Epithelial cell of proximal tubule (primary cell): ENCODE measurements around the gene CCDC32. TPM values are rescaled to one million over a fixed set of nuclear protein-coding genes. Genes with fewer than 3 reads are reported as not detected.

ENCODE experiments used
- DNase-seq: peaks from one replicate; pipeline ENCODE4 v3.0.0-alpha.2; 2011; ENCODE audit warnings: low read depth
- H3K4me3 ChIP-seq: 2 replicates; pipeline ENCODE4 v1.5.1; 2011; ENCODE audit warnings: low read depth, mild to moderate bottlenecking, low read length
- total RNA-seq: library from RNA; depleted of rRNA; stranded (reverse); fragments of >200 nt; gene quantifications from 2 replicates; pipeline ENCODE4 v1.2.3, GENCODE V29; 2015
- TF ChIP-seq, protein P1 (sequence below): conservative IDR thresholded peaks from 2 replicates; pipeline ENCODE4 v1.5.1; 2012; ENCODE audit warnings: low read depth, mild to moderate bottlenecking, low read length

CCDC32 gene
- total RNA-seq, 1 donor from 2014 or later = 19.7 TPM

DNA sequence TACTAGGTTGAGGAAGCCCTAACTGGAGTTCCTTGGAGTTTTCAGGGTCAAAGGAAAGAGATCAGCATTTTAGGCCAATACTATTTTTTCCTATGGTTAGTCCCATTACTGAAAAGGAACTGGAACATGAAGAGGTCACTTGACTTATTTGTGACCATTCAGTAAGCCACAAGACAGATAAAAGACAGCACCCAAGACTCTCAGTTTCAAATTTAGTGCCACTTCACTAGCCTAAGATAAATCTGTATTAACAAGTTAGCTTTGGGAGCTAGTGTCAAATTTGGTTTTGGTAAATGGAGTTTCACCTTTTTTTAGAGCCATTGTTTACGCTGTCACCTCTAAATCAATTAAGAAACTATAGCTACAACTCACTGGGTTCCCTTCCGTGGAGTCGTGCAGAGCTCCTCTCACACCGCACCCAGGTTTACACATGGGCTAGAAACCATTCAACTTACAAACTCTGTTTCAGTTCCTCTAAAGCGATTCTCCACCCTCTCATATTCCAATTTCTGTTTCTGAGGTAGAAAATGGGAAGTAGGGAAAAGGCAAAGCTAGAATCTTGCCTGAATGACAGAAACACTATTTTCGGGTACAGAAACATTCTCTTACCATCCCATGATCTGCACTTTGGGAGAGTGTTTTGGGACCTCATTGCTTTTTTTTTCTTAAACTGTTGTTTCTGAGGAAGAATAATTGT, 14.4 kb downstream of the CCDC32 start:
- TF ChIP-seq, protein P1, sequence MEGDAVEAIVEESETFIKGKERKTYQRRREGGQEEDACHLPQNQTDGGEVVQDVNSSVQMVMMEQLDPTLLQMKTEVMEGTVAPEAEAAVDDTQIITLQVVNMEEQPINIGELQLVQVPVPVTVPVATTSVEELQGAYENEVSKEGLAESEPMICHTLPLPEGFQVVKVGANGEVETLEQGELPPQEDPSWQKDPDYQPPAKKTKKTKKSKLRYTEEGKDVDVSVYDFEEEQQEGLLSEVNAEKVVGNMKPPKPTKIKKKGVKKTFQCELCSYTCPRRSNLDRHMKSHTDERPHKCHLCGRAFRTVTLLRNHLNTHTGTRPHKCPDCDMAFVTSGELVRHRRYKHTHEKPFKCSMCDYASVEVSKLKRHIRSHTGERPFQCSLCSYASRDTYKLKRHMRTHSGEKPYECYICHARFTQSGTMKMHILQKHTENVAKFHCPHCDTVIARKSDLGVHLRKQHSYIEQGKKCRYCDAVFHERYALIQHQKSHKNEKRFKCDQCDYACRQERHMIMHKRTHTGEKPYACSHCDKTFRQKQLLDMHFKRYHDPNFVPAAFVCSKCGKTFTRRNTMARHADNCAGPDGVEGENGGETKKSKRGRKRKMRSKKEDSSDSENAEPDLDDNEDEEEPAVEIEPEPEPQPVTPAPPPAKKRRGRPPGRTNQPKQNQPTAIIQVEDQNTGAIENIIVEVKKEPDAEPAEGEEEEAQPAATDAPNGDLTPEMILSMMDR = no peak
- no peak for DNase-seq
- H3K4me3 ChIP-seq = no peak overlapping the region

DNA sequence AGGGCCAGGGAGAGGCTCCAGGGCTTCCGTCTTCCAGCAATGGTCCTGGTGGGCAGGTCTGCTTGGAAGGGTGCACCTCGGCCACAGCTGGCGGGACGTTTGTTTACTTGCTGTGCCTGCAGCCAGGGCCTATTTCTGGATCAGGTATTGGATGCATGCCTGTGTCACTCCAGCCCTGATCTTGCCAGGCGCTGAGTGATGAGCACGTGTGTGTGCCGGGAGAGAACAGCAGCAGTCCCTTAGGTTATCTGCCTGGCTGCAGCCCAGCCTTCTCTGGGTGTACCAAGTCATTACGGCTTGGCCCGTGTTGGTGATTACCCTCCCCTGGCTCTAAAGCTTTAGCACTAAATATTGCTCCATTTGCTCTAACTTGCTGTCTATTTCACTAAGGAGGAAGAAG, 14.9 kb downstream of the CCDC32 start:
- TF ChIP-seq, protein P1 = no peak
- H3K4me3 ChIP-seq = no peak overlapping the region
- DNase-seq = no peak

DNA sequence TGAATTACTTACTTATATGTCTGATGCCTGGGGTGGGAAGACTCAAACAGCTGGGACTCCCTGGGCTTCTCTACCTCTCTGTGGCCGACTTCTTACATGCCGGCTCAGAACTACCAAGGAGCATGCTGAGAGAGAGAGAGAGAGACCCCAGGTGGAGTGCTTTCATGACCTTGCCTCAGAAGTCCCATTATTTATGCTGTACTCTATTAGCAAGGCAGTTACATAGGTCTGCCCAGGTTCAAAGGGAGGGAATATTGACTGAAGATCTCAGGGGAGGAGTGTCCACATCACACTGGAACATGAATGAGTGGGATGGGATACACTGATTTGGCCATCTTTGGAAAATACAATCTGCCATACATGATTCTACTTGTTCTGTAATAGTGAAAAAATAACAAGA, 16.2 kb downstream of the CCDC32 start:
- H3K4me3 ChIP-seq = no peak overlapping the region
- DNase-seq = no peak
- TF ChIP-seq, protein P1 = no peak

DNA sequence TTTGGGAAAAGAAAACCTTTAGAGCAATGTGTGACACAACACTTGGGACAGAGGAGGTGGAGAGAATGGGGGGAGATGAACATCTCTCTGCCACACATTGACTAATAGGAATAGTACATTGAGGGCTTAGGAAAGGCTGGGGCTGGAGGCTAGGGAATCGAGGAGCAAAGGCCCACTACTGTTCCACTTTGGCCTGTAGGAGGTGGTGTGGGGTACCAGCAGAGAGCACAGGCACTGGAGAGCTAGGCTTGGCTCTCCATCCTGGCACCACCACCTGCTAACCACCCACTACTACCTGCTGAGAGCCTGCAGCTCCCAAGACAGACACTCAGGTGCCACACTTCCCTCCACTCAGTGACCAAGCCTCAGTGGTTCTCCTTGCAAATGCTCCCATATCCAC, 19.4 kb downstream of the CCDC32 start:
- DNase-seq = no peak
- H3K4me3 ChIP-seq = no peak overlapping the region

DNA sequence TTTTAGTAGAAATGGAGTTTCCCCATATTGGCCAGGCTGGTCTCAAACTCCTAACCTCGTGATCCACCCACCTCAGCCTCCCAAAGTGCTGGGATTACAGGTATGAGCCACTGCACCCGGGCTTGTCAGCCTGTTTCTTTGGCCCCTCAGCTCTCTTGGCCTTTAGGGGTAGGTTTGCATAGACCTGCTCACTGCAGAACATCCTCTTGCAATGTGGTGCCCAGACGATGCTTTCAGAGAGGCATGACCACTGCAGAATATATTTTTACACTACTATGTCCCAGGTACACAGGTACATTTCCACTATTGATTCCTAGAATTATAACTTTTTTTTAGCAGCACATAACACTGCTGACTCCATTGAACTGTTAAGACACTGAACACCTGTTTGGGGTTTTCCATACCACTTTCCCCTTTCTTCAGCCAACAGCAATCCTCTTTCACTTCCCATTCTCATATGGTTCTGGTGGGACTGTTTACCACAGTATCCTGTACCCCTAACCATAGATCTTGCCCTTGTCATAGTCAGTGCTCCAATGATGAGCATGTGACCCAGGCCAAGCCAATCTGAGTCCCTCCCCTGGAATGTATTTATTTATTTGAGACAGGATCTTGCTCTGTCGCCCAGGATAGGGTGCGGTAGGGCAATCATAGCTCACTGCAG, 21.1 kb downstream of the CCDC32 start:
- no peak for DNase-seq
- TF ChIP-seq, protein P1 = no peak
- no peak overlapping the region for H3K4me3 ChIP-seq

More for the DNA sequence above, 19.4 kb downstream of the CCDC32 start:
- TF ChIP-seq, protein P1 = no peak

DNA sequence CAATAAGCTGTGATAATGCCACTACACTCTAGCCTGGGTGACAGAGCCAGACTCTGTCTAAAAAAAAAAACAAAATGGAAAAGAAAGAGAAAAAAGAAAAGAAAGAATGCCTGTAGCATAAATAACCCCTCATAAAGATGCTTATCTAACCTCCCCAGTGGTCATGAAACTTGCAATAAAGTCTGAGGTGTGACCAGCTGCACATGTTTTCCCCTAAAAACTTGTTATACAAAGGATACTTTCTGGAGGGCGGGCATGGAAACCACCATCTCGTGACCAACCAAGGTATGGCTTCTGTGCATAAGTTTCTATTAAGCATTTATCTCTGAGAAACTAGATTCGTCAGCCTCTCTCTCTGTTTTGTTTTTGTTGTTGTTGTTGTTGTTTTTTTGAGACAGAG, 21.8 kb downstream of the CCDC32 start:
- TF ChIP-seq, protein P1 = no peak
- no peak overlapping the region for H3K4me3 ChIP-seq
- DNase-seq = no peak

DNA sequence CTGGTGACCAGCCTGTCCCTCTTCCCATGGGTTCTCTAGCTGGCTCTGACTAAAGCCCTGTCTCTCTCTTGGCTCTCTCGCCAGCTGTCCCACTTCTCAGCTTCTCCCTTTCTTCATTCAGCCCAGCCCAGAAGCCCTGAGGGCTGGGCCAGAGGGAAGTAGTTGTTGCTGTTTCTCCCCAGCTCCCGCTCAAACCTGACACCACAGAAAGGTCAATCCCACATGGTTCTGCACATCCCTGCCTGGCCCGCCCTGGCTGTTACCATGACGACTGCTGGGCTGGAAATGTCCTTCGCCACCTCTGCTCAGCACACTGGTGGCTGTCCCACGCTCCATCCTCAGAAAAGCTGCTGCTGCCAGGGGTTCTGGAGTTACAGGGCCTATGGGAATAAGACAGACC, 25.9 kb downstream of the CCDC32 start:
- TF ChIP-seq, protein P1 = no peak
- DNase-seq = no peak
- no peak overlapping the region for H3K4me3 ChIP-seq
